Ovary (tissue), 9 donors: Measurements from ENCODE around the gene CCDC66. TPM values are rescaled to one million over a fixed set of nuclear protein-coding genes. Genes with fewer than 3 reads are reported as not detected.
"Not testable (repeated sequence)": the region's sequence is repeated elsewhere in the genome, so short reads cannot be mapped to it uniquely, and the experiment has no call there.

Source experiments
- DNase-seq, 5 donors: peaks; one replicate each; pipeline ENCODE4 v3.0.0-alpha.2; 2019 to 2020
- H3K27ac ChIP-seq, 2 donors: fragments of 200-600 bp; one replicate each; pipeline versions ENCODE4 v1.5.1 to v1.8.0; 2019 to 2022
- H3K27me3 ChIP-seq: fragments of 200-600 bp; one replicate; pipeline ENCODE4 v1.8.0; 2022
- H3K36me3 ChIP-seq: fragments of 200-600 bp; sonication (generic); one replicate; pipeline ENCODE4 v1.5.1; 2019
- H3K4me1 ChIP-seq: one replicate; pipeline ENCODE4 v1.8.1; 2013; ENCODE audit warnings: mild to moderate bottlenecking, moderate library complexity; ENCODE audit not compliant: insufficient read depth
- H3K4me3 ChIP-seq: fragments of 200-600 bp; sonication (generic); one replicate; pipeline ENCODE4 v1.5.1; 2017
- H3K9me3 ChIP-seq, 2 donors: fragments of 200-600 bp in 1 of 2; sonication (generic) in 1 of 2; one replicate each; pipeline versions ENCODE4 v1.5.1 to v1.8.1; 2013 to 2019; ENCODE audit warnings: mild to moderate bottlenecking in 1 of 2, moderate library complexity in 1 of 2
- CTCF ChIP-seq, 3 donors: fragments of 450-650 bp in 2 of 3; fragments of 200-600 bp in 1 of 3; IDR thresholded peaks; one replicate each; pipeline versions ENCODE4 v1.5.1 to v1.8.0; 2016 to 2022; ENCODE audit warnings: antibody characterized with exemption in 3 of 3, mild to moderate bottlenecking in 1 of 3
- EP300 ChIP-seq: sonication (generic); formaldehyde crosslinking; IDR thresholded peaks from one replicate; pipeline ENCODE4 v1.6.1; 2017; ENCODE audit warnings: antibody characterized with exemption
- POLR2A ChIP-seq: fragments of 450-650 bp; IDR thresholded peaks from one replicate; pipeline ENCODE4 v1.6.1; 2017; ENCODE audit warnings: antibody characterized with exemption, mild to moderate bottlenecking, moderate library complexity
- WGBS, 3 donors: extraction: QIAGEN DNeasy Blood & Tissue Kit in 1 of 3; methylation state at CpG; one replicate each; pipeline versions ENCODE4 v1.1.5 to v1.1.7; 2013 to 2017; 5-methylcytosine and 5-hydroxymethylcytosine counted together
- intact Hi-C, 4 donors: fragments of 100-400 bp; cut with DNase I; formaldehyde crosslinking; loops; one replicate each; pipeline versions ENCODE4 v1.11.0 to v1.15.1; 2022 to 2023
- polyA plus RNA-seq, 2 donors: library from polyadenylated mRNA; stranded (reverse); fragments of 200-250 nt in 1 of 2; fragments of 350-450 nt in 1 of 2; fragmentation: Illumina TruSeq in 1 of 2; extraction: RNeasy Lipid Tissue Mini Kit (QIAGEN cat#74804) in 1 of 2; gene quantifications; one replicate each; pipeline ENCODE4 v1.2.3, GENCODE V29; 2013 to 2014
- total RNA-seq, 7 donors: library from RNA; depleted of rRNA in 2 of 7; stranded (reverse); fragments of >200 nt in 2 of 7; fragmentation: NEBNext Ultra II Directional in 3 of 7; extraction: Animal tissue kit (Norgen Biotek cat#: 25700) in 3 of 7; gene quantifications; one replicate each; pipeline versions ENCODE4 v1.1.0 to v1.2.4, GENCODE V29; 2016 to 2023
- donor health status: DM: no; HTN: no; CAD: no; lungs with moderate emphysema.
- donor health status: DM: no; HTN: no; CAD: no.
- donor health status: Bipolar disorder and iron deficiency.
- donor health status: DM: yes; HTN: yes; CAD: no.
- donor health status: DM: no; HTN: no; CAD: no.
- donor health status: DM: yes; HTN: yes; CAD: no.

The CCDC66 gene
- total and polyA plus RNA-seq, 9 donors = 13.0 to 45.7 (median 33.5) TPM

GRCh38 chr3:56536735-56537134 lies 20.2 kb upstream of the CCDC66 start:
- no peak for TF ChIP-seq CTCF (IDR thresholded peaks at IDR 0.05)
- no peak for TF ChIP-seq POLR2A
- no peak for TF ChIP-seq EP300
- no peaks in the 10 kb centered on the region for H3K36me3 ChIP-seq
- no peaks in the 10 kb centered on the region for H3K27me3 ChIP-seq
- H3K27ac ChIP-seq = no peak overlapping the region
- no peak overlapping the region for H3K4me3 ChIP-seq
- H3K9me3 ChIP-seq = no peaks in the 10 kb centered on the region
- intact Hi-C loops = no loop called here
- no peak for DNase-seq
- 27 to 33% (median 27%) methylated on average over 2 of the region's 2 CpGs for WGBS, 3 donors
- no peaks in the 10 kb centered on the region for H3K4me1 ChIP-seq

- TF ChIP-seq CTCF (IDR thresholded peaks at IDR 0.05) = no peak
- intact Hi-C loops = no loop called here
Observed at GRCh38 chr3:56547486-56547885, 9.5 kb upstream of the CCDC66 start.

DNA sequence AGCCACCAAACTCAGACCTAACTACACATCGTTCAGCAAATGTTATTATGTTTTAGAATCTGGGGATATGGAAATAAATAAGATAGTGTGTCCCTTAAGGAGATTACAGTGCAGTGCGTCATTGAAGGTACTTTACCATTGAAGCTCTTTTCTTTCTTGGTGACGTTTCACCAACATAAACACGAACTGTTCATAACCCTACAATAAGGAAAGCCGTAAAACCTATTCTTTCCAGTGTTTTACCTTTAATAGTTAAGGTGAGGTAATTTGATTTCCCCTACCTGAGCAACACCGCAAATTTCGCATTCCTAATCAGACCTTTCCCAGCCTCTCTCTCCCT lies 826 bp downstream of the CCDC66 start:
- Histone ChIP-seq H3K9me3 (no peaks in the 10 kb centered on the region), H3K4me3 (peak overlapping the region; percentile 79), H3K27ac (peak overlapping the region in 1 of 2 donors; percentile 74), H3K27me3 (no peaks in the 10 kb centered on the region), H3K4me1 (peaks cover 3% of the 10 kb centered on the region), H3K36me3 (no peaks in the 10 kb centered on the region)
- intact Hi-C loops = no loop called here
- TF ChIP-seq EP300 (no peak), CTCF (IDR thresholded peaks at IDR 0.05) (no peak), POLR2A (no peak)
- WGBS, 3 donors = 8 to 11% (median 9%) methylated on average over 7 of the region's 7 CpGs
- no peak for DNase-seq

More at GRCh38 chr3:56547486-56547885, 9.5 kb upstream of the CCDC66 start:
- no peaks in the 10 kb centered on the region for H3K36me3 ChIP-seq
- H3K27me3 ChIP-seq = no peaks in the 10 kb centered on the region
- no peaks in the 10 kb centered on the region for H3K9me3 ChIP-seq
- WGBS, 3 donors = 11 to 13% (median 12%) methylated on average over 3 of the region's 3 CpGs
- H3K4me3 ChIP-seq = no peak overlapping the region
- no peak for DNase-seq
- H3K4me1 ChIP-seq = no peaks in the 10 kb centered on the region
- no peak overlapping the region for H3K27ac ChIP-seq

- intact Hi-C loops = no loop called here
Observed at GRCh38 chr3:56573501-56573900, 16.5 kb downstream of the CCDC66 start.

GRCh38 chr3:56581941-56582340 lies 25.0 kb downstream of the CCDC66 start:
- H3K9me3 ChIP-seq, intact Hi-C loops, H3K36me3 ChIP-seq, H3K27me3 ChIP-seq, H3K27ac ChIP-seq, H3K4me3 ChIP-seq, H3K4me1 ChIP-seq, DNase-seq: not testable (repeated sequence)
- 95 to 99% (median 99%) methylated on average over 12 of the region's 12 CpGs for WGBS, 3 donors

More at GRCh38 chr3:56573501-56573900, 16.5 kb downstream of the CCDC66 start:
- H3K27ac ChIP-seq = no peak overlapping the region
- H3K27me3 ChIP-seq = no peaks in the 10 kb centered on the region
- H3K36me3 ChIP-seq = no peaks in the 10 kb centered on the region
- WGBS, 3 donors = 98 to 100% (median 100%) methylated on average over 1 of the region's 1 CpG
- DNase-seq = no peak
- no peaks in the 10 kb centered on the region for H3K4me1 ChIP-seq
- no peak overlapping the region for H3K4me3 ChIP-seq
- TF ChIP-seq CTCF (IDR thresholded peaks at IDR 0.05) (no peak), POLR2A (no peak), EP300 (no peak)
- no peaks in the 10 kb centered on the region for H3K9me3 ChIP-seq

GRCh38 chr3:56584275-56584674 lies 27.3 kb downstream of the CCDC66 start:
- H3K27ac ChIP-seq = not testable (repeated sequence)

More at GRCh38 chr3:56584275-56584674, 27.3 kb downstream of the CCDC66 start:
- H3K27me3 ChIP-seq, DNase-seq, H3K4me1 ChIP-seq, intact Hi-C loops, H3K4me3 ChIP-seq, H3K9me3 ChIP-seq, H3K36me3 ChIP-seq: not testable (repeated sequence)
- 91 to 96% (median 92%) methylated on average over 15 to 28 of the region's 28 CpGs for WGBS, 3 donors
